ENCODE data around the gene C19orf81.

DNA sequence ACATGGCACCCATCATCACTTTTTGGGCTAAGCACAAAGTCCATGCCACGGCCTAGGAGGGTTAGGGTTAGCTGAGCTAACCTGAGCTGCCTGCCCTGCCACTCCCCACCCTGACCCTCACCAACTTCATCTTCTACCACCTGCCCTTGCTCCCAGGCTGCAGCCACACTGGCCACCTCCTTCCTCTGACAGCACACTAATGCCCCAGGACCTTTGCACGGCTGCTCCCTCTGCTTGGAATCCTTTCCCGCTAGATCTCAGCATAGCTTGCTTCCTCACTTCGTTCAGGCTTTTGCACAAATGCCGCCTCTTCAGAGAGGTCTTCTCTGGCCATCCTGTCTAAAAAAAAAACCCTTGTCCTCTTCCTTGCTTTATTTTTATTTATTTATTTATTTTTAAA lies 57.1 kb downstream of the C19orf81 start:
- no peak for TF ChIP-seq CTCF (IDR thresholded peaks at IDR 0.05)
- no peak for TF ChIP-seq EP300 (IDR thresholded peaks at IDR 0.05)
- TF ChIP-seq POLR2AphosphoS5 (IDR thresholded peaks at IDR 0.05): no peak
- TF ChIP-seq POLR2A (IDR thresholded peaks at IDR 0.05): no peak

Data from sigmoid colon (tissue), 4 donors.